HCT116 (cell line): Measurements from ENCODE around the gene NOL4L. TPM values are rescaled to one million over a fixed set of nuclear protein-coding genes. Genes with fewer than 3 reads are reported as not detected.

ENCODE experiments used
- ATAC-seq: fragments of 200-7000 bp; cut with Tn5 transposase; 2 replicates; pipeline ENCODE4 v1.9.1; 2020; ENCODE audit warnings: mild to moderate bottlenecking, moderate library complexity
- BruUV-seq: library from RNA; stranded (reverse); fragments of 400-500 nt; replicated peaks from 2 replicates; lab custom pipeline; 2021; lab: Mats Ljungman, UMichigan
- CTCF ChIA-PET: fragments of 300-600 bp; sonication (Branson Sonifier 250); formaldehyde crosslinking; loops from one replicate; lab custom pipeline; 2021; ENCODE audit warnings: antibody characterized with exemption; lab: Charles Lee
- POLR2A ChIA-PET: fragments of 300-600, 350-600 bp; sonication (Branson Sonifier 250); formaldehyde crosslinking; loops from one replicate; lab custom pipeline; 2021; ENCODE audit warnings: antibody characterized with exemption; lab: Charles Lee
- RAD21 ChIA-PET, 2 experiments: fragments of 300-600 bp; sonication (Branson Sonifier 250); formaldehyde crosslinking; loops; one replicate each; lab custom pipeline; 2023; ENCODE audit warnings: low total read pairs in 2 of 2; ENCODE audit not compliant: uncharacterized antibody in 2 of 2, unreplicated experiment in 2 of 2, low non-redundant PET in 1 of 2; lab: Charles Lee
- DNase-seq: peaks from one replicate; pipeline ENCODE4 v3.0.0-alpha.2; 2010; ENCODE audit warnings: low read depth, low spot score
- H2AFZ ChIP-seq: fragments of 200-600 bp; shearing (Covaris generic), sonication (generic); 2 replicates; pipeline ENCODE4 v1.6.1; 2017; ENCODE audit warnings: low read depth, mixed run types, mixed read lengths, antibody characterized with exemption, low read length; ENCODE audit not compliant: poor library complexity, severe bottlenecking
- H3K27ac ChIP-seq: 2 replicates; pipeline ENCODE4 v1.5.1; 2012; ENCODE audit warnings: low read depth, low read length
- H3K27me3 ChIP-seq: fragments of 200-600 bp; sonication (generic); 2 replicates; pipeline ENCODE4 v1.6.1; 2016; ENCODE audit warnings: mixed run types, low read length, mixed read lengths; ENCODE audit not compliant: insufficient read depth
- H3K36me3 ChIP-seq, 2 experiments: fragments of 200-500 bp in 1 of 2; fragments of 200-600 bp in 1 of 2; sonication (Bioruptor generic) in 1 of 2; sonication (generic) in 1 of 2; 2 replicates each; pipeline versions ENCODE4 v1.5.1 to v1.6.1; 2014 to 2016; ENCODE audit warnings: low read length in 2 of 2, inconsistent platforms in 1 of 2, mixed read lengths in 1 of 2, mixed run types in 1 of 2; ENCODE audit not compliant: insufficient read depth in 2 of 2, control insufficient read depth in 1 of 2
- H3K4me1 ChIP-seq, 2 experiments: fragments of 200-600 bp in 1 of 2; sonication (generic) in 1 of 2; 2 replicates each; pipeline versions ENCODE4 v1.5.1 to v1.6.1; 2012 to 2017; ENCODE audit warnings: low read length in 2 of 2, inconsistent platforms in 1 of 2, mild to moderate bottlenecking in 1 of 2, mixed read lengths in 1 of 2, mixed run types in 1 of 2, moderate library complexity in 1 of 2; ENCODE audit not compliant: insufficient read depth in 2 of 2, control insufficient read depth in 1 of 2
- H3K4me2 ChIP-seq: fragments of 200-600 bp; sonication (generic); 2 replicates; pipeline ENCODE4 v1.6.1; 2017; ENCODE audit warnings: mixed run types, low read length, mixed read lengths
- H3K4me3 ChIP-seq, 2 experiments: fragments of 200-600 bp in 1 of 2; sonication (generic) in 1 of 2; replicated peaks in 1 of 2; 2 replicates each; pipeline ENCODE4 v1.5.1; 2011 to 2016; ENCODE audit warnings: low read length in 2 of 2, control low read depth in 1 of 2, low read depth in 1 of 2, mild to moderate bottlenecking in 1 of 2, mixed read lengths in 1 of 2, mixed run types in 1 of 2
- H3K79me2 ChIP-seq: fragments of 200-600 bp; sonication (generic); 2 replicates; pipeline ENCODE4 v1.6.1; 2017; ENCODE audit warnings: mild to moderate bottlenecking, mixed run types, low read length, moderate library complexity, mixed read lengths; ENCODE audit not compliant: insufficient read depth
- H3K9ac ChIP-seq: fragments of 200-600 bp; sonication (generic); 2 replicates; pipeline ENCODE4 v1.6.1; 2016; ENCODE audit warnings: low read length, mixed read lengths
- H3K9me2 ChIP-seq: fragments of 200-600 bp; sonication (generic), shearing (Covaris generic); 2 replicates; pipeline ENCODE4 v1.6.1; 2017; ENCODE audit warnings: mixed run types, mild to moderate bottlenecking, moderate library complexity; ENCODE audit not compliant: insufficient read depth
- H3K9me3 ChIP-seq, 2 experiments: fragments of 200-500 bp in 1 of 2; fragments of 200-600 bp in 1 of 2; sonication (Bioruptor generic) in 1 of 2; sonication (generic) in 1 of 2; 2 replicates each; pipeline ENCODE4 v1.6.1; 2014 to 2017; ENCODE audit warnings: low read length in 2 of 2, mixed read lengths in 2 of 2, inconsistent platforms in 1 of 2, low read depth in 1 of 2, mild to moderate bottlenecking in 1 of 2, mixed run types in 1 of 2, moderate library complexity in 1 of 2; ENCODE audit not compliant: control insufficient read depth in 1 of 2, insufficient read depth in 1 of 2
- H4K20me1 ChIP-seq: fragments of 200-600 bp; sonication (generic), shearing (Covaris generic); 2 replicates; pipeline ENCODE4 v1.6.1; 2017; ENCODE audit warnings: mixed run types, mild to moderate bottlenecking, moderate library complexity; ENCODE audit not compliant: insufficient read depth
- CBX3 ChIP-seq: IDR thresholded peaks from 2 replicates; pipeline ENCODE4 v1.6.1; 2012; ENCODE audit warnings: low read depth
- CEBPB ChIP-seq: IDR thresholded peaks from 2 replicates; pipeline ENCODE4 v1.6.1; 2012; ENCODE audit warnings: low read depth
- EGR1 ChIP-seq: IDR thresholded peaks from 2 replicates; pipeline ENCODE4 v1.6.1; 2012; ENCODE audit warnings: low read depth
- ELF1 ChIP-seq: IDR thresholded peaks from 2 replicates; pipeline ENCODE4 v1.6.1; 2012; ENCODE audit warnings: low read depth, borderline replicate concordance
- EZH2 ChIP-seq: fragments of 200-600 bp; sonication (generic); IDR thresholded peaks from 2 replicates; pipeline ENCODE4 v1.6.1; 2017; ENCODE audit warnings: antibody characterized with exemption, mixed run types
- EZH2phosphoT487 ChIP-seq: fragments of 200-600 bp; IDR thresholded peaks from 2 replicates; pipeline ENCODE4 v1.6.1; 2018; ENCODE audit warnings: antibody characterized with exemption, borderline replicate concordance
- FOSL1 ChIP-seq: IDR thresholded peaks from 2 replicates; pipeline ENCODE4 v1.6.1; 2012; ENCODE audit warnings: low read depth
- POLR2A ChIP-seq: IDR thresholded peaks from 2 replicates; pipeline ENCODE4 v1.7.0; 2011; ENCODE audit warnings: borderline replicate concordance; ENCODE audit not compliant: insufficient read depth, insufficient read length; ENCODE audit errors: extremely low read depth
- POLR2AphosphoS5 ChIP-seq: IDR thresholded peaks from 2 replicates; pipeline ENCODE4 v1.6.1; 2011; ENCODE audit warnings: mild to moderate bottlenecking, low read depth, low read length, moderate library complexity
- RAD21 ChIP-seq: IDR thresholded peaks from 2 replicates; pipeline ENCODE4 v1.6.1; 2012; ENCODE audit warnings: low read depth, mild to moderate bottlenecking
- SP1 ChIP-seq: IDR thresholded peaks from 2 replicates; pipeline ENCODE4 v1.6.1; 2012; ENCODE audit warnings: low read depth
- SRF ChIP-seq: IDR thresholded peaks from 2 replicates; pipeline ENCODE4 v1.6.1; 2012; ENCODE audit warnings: low read depth
- YY1 ChIP-seq: IDR thresholded peaks from 2 replicates; pipeline ENCODE4 v1.6.1; 2011; ENCODE audit warnings: low read length, low read depth, moderate library complexity, mild to moderate bottlenecking; ENCODE audit not compliant: insufficient replicate concordance; ENCODE audit errors: extremely low read depth
- ZBTB33 ChIP-seq: IDR thresholded peaks from 2 replicates; pipeline ENCODE4 v1.6.1; 2011; ENCODE audit warnings: mild to moderate bottlenecking, low read length, moderate library complexity; ENCODE audit not compliant: insufficient replicate concordance; ENCODE audit errors: extremely low read depth
- ZFX ChIP-seq: fragments of 450-650 bp; IDR thresholded peaks from 2 replicates; pipeline ENCODE4 v1.6.1; 2017
- ZNF274 ChIP-seq: fragments of 200-500 bp; sonication (Bioruptor generic); IDR thresholded peaks from 2 replicates; pipeline ENCODE4 v1.6.1; 2014; ENCODE audit warnings: mild to moderate bottlenecking, low read depth, low read length, inconsistent platforms
- intact Hi-C: fragments of 100-400 bp; cut with micrococcal nuclease; formaldehyde crosslinking; loops from 2 replicates; pipeline ENCODE4 v1.10.0; 2022
- total RNA-seq: library from RNA; stranded (reverse); gene quantifications from one replicate; pipeline ENCODE4 v1.2.1, GENCODE V29; 2021; ENCODE audit not compliant: unreplicated experiment
- TF ChIP-seq, protein P1 (sequence below): IDR thresholded peaks from 2 replicates; pipeline ENCODE4 v1.6.1; 2012
- TF ChIP-seq, protein P2 (sequence below): IDR thresholded peaks from 2 replicates; pipeline ENCODE4 v1.6.1; 2012
- TF ChIP-seq, protein P3 (sequence below), 3 experiments: fragments of 200-600 bp in 1 of 3; sonication (generic) in 1 of 3; IDR thresholded peaks in 2 of 3; conservative IDR thresholded peaks in 1 of 3; 2 replicates each; pipeline ENCODE4 v1.5.1; 2012 to 2017; ENCODE audit warnings: low read depth in 2 of 3, low read length in 2 of 3, antibody characterized with exemption in 1 of 3, borderline replicate concordance in 1 of 3, control low read depth in 1 of 3, mild to moderate bottlenecking in 1 of 3, mixed read lengths in 1 of 3, mixed run types in 1 of 3, moderate library complexity in 1 of 3; ENCODE audit not compliant: insufficient read depth in 1 of 3
- TF ChIP-seq, protein P4 (sequence below): IDR thresholded peaks from 2 replicates; pipeline ENCODE4 v1.6.1; 2012; ENCODE audit warnings: low read depth

NOL4L gene
- total RNA-seq, 1 experiment from 2014 or later = 5.9 TPM

GRCh38 chr20:32450484-32451061, 134.6 kb downstream of the NOL4L start:
- no TSS peak for BruUV-seq
- no peak overlapping the region for H2AFZ ChIP-seq
- CTCF ChIA-PET = no interaction called here
- RAD21 ChIA-PET = no interaction called here
- H4K20me1 ChIP-seq = no peaks in the 10 kb centered on the region
- no peaks in the 10 kb centered on the region for H3K9me2 ChIP-seq
- intact Hi-C loops = no loop called here
- no peaks in the 10 kb centered on the region for H3K27me3 ChIP-seq
- DNase-seq (no peak), ATAC-seq (no peak)
- POLR2A ChIA-PET = interaction anchor here (0.7 kb wide), 1 partner anchor 197 kb away, joined by 3 read pairs; no protein-coding TSS in a partner anchor
- H3K9ac ChIP-seq = no peak overlapping the region
- H3K4me1 ChIP-seq = no peaks in the 10 kb centered on the region
- no peak overlapping the region for H3K4me2 ChIP-seq
- H3K4me3 ChIP-seq = no peak overlapping the region
- peaks cover 0 to 7% of the 10 kb centered on the region in 2 experiments; a peak in 2 of 4 replicates for H3K36me3 ChIP-seq
- TF ChIP-seq CEBPB (no peak), EZH2 (no peak), CBX3 (no peak), ELF1 (no peak), YY1 (no peak), SP1 (no peak), POLR2AphosphoS5 (no peak), RAD21 (no peak), FOSL1 (no peak), ZBTB33 (no peak), ZFX (no peak), EZH2phosphoT487 (no peak), ZNF274 (no peak), SRF (no peak), EGR1 (no peak), POLR2A (no peak)
- TF ChIP-seq, protein P1, sequence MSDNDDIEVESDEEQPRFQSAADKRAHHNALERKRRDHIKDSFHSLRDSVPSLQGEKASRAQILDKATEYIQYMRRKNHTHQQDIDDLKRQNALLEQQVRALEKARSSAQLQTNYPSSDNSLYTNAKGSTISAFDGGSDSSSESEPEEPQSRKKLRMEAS = no peak
- TF ChIP-seq, protein P2, sequence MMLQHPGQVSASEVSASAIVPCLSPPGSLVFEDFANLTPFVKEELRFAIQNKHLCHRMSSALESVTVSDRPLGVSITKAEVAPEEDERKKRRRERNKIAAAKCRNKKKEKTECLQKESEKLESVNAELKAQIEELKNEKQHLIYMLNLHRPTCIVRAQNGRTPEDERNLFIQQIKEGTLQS = no peak
- TF ChIP-seq, protein P3, sequence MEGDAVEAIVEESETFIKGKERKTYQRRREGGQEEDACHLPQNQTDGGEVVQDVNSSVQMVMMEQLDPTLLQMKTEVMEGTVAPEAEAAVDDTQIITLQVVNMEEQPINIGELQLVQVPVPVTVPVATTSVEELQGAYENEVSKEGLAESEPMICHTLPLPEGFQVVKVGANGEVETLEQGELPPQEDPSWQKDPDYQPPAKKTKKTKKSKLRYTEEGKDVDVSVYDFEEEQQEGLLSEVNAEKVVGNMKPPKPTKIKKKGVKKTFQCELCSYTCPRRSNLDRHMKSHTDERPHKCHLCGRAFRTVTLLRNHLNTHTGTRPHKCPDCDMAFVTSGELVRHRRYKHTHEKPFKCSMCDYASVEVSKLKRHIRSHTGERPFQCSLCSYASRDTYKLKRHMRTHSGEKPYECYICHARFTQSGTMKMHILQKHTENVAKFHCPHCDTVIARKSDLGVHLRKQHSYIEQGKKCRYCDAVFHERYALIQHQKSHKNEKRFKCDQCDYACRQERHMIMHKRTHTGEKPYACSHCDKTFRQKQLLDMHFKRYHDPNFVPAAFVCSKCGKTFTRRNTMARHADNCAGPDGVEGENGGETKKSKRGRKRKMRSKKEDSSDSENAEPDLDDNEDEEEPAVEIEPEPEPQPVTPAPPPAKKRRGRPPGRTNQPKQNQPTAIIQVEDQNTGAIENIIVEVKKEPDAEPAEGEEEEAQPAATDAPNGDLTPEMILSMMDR (IDR thresholded peaks at IDR 0.05 in 2 of 3, conservative IDR thresholded peaks at IDR 0.05 in 1 of 3; ENCODE audit: borderline replicate concordance in 1 of 3, insufficient read depth in 1 of 3, low read depth in 2 of 3, low read length in 2 of 3) = no peak
- TF ChIP-seq, protein P4, sequence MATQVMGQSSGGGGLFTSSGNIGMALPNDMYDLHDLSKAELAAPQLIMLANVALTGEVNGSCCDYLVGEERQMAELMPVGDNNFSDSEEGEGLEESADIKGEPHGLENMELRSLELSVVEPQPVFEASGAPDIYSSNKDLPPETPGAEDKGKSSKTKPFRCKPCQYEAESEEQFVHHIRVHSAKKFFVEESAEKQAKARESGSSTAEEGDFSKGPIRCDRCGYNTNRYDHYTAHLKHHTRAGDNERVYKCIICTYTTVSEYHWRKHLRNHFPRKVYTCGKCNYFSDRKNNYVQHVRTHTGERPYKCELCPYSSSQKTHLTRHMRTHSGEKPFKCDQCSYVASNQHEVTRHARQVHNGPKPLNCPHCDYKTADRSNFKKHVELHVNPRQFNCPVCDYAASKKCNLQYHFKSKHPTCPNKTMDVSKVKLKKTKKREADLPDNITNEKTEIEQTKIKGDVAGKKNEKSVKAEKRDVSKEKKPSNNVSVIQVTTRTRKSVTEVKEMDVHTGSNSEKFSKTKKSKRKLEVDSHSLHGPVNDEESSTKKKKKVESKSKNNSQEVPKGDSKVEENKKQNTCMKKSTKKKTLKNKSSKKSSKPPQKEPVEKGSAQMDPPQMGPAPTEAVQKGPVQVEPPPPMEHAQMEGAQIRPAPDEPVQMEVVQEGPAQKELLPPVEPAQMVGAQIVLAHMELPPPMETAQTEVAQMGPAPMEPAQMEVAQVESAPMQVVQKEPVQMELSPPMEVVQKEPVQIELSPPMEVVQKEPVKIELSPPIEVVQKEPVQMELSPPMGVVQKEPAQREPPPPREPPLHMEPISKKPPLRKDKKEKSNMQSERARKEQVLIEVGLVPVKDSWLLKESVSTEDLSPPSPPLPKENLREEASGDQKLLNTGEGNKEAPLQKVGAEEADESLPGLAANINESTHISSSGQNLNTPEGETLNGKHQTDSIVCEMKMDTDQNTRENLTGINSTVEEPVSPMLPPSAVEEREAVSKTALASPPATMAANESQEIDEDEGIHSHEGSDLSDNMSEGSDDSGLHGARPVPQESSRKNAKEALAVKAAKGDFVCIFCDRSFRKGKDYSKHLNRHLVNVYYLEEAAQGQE = no peak
- H3K27ac ChIP-seq = no peak overlapping the region
- no peaks in the 10 kb centered on the region for H3K79me2 ChIP-seq
- no peaks in the 10 kb centered on the region for H3K9me3 ChIP-seq
